Measurements from ENCODE around the gene CAPN5. TPM values are rescaled to one million over a fixed set of nuclear protein-coding genes. Genes with fewer than 3 reads are reported as not detected.

CAPN5 gene
- total RNA-seq, 1 experiment from 2014 or later, result 17.3 TPM

DNA sequence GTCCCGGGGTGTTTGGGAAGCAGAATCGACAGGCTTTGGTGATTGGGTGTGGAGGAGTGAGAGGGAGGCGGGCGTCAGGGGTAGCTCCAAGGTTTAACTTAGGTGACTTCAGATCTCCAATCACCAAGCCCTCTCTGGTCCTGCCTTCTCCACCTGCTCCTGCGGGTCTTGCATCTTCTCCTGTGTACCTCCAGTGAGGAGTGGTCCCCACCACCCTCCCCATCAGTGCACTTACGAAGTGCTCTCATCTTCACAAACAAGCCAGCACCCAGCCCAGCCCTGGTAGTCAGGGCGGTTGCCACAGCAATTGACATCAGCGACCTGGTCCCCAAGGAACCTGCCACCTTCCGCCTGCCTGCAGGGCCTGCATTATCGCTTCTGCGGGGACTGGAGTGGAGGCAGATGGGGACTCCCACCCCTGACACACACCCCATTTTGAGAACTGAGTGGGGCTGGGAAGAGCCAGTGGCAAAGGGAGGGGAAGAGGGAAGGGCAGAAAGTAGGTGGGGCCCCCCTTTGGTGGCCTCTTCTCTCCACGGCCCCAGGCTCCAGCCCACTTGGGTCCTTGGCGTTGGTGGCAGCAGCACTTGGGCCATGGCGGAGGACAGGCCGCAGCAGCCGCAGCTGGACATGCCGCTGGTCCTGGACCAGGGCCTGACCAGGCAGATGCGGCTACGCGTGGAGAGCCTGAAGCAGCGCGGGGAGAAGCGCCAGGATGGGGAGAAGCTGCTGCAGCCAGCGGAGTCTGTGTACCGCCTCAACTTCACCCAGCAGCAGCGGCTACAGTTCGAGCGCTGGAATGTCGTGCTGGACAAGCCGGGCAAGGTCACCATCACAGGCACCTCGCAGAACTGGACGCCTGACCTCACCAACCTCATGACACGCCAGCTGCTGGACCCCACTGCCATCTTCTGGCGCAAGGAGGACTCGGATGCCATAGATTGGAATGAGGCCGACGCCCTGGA lies 35.8 kb downstream of the CAPN5 start, which contains the start of gene OMP:
TSS of gene OMP (plus strand) at position 595 of the 965 bp plus-strand sequence. CDS start at position 595, 0 bp downstream.
- ChIA-PET CTCF (interaction anchor here (0.7 kb wide), 1 partner anchor 11 kb away, joined by 4 read pairs; no protein-coding TSS in a partner anchor), POLR2A (interaction anchor here (0.6 kb wide), 1 partner anchor 55 kb away, joined by 3 read pairs; no protein-coding TSS in a partner anchor)
- H3K36me3 ChIP-seq (ENCODE audit: control insufficient read depth, insufficient read depth, low read length), result no peaks in the 10 kb centered on the region
- H3K4me3 ChIP-seq (ENCODE audit: low read depth in 2 of 2, low read length in 2 of 2), result no peak within 1 kb of the TSS
- TF ChIP-seq, protein P1, sequence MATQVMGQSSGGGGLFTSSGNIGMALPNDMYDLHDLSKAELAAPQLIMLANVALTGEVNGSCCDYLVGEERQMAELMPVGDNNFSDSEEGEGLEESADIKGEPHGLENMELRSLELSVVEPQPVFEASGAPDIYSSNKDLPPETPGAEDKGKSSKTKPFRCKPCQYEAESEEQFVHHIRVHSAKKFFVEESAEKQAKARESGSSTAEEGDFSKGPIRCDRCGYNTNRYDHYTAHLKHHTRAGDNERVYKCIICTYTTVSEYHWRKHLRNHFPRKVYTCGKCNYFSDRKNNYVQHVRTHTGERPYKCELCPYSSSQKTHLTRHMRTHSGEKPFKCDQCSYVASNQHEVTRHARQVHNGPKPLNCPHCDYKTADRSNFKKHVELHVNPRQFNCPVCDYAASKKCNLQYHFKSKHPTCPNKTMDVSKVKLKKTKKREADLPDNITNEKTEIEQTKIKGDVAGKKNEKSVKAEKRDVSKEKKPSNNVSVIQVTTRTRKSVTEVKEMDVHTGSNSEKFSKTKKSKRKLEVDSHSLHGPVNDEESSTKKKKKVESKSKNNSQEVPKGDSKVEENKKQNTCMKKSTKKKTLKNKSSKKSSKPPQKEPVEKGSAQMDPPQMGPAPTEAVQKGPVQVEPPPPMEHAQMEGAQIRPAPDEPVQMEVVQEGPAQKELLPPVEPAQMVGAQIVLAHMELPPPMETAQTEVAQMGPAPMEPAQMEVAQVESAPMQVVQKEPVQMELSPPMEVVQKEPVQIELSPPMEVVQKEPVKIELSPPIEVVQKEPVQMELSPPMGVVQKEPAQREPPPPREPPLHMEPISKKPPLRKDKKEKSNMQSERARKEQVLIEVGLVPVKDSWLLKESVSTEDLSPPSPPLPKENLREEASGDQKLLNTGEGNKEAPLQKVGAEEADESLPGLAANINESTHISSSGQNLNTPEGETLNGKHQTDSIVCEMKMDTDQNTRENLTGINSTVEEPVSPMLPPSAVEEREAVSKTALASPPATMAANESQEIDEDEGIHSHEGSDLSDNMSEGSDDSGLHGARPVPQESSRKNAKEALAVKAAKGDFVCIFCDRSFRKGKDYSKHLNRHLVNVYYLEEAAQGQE (IDR thresholded peaks at IDR 0.05; ENCODE audit: insufficient read depth in 1 of 2, low read depth in 2 of 2, low read length in 1 of 2), result no peak
- TF ChIP-seq, protein P2, sequence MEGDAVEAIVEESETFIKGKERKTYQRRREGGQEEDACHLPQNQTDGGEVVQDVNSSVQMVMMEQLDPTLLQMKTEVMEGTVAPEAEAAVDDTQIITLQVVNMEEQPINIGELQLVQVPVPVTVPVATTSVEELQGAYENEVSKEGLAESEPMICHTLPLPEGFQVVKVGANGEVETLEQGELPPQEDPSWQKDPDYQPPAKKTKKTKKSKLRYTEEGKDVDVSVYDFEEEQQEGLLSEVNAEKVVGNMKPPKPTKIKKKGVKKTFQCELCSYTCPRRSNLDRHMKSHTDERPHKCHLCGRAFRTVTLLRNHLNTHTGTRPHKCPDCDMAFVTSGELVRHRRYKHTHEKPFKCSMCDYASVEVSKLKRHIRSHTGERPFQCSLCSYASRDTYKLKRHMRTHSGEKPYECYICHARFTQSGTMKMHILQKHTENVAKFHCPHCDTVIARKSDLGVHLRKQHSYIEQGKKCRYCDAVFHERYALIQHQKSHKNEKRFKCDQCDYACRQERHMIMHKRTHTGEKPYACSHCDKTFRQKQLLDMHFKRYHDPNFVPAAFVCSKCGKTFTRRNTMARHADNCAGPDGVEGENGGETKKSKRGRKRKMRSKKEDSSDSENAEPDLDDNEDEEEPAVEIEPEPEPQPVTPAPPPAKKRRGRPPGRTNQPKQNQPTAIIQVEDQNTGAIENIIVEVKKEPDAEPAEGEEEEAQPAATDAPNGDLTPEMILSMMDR (IDR thresholded peaks at IDR 0.05), result no peak
- TF ChIP-seq POLR2AphosphoS5 (IDR thresholded peaks at IDR 0.05; ENCODE audit: low read depth, low read length) (no peak), SIN3A (IDR thresholded peaks at IDR 0.05; ENCODE audit: borderline replicate concordance, insufficient read depth, low read depth, low read length) (no peak), TCF7L2 (IDR thresholded peaks at IDR 0.05; ENCODE audit: low read depth, low read length) (no peak)
- in situ Hi-C loops (cut with HindIII; ENCODE audit: low pct_unique_long_range_greater_than_20kb, low sequenced_read_pairs), result no loop called here
- H3K27me3 ChIP-seq (ENCODE audit: control insufficient read depth, insufficient read depth, low read length), result no peaks in the 10 kb centered on the region
- intact Hi-C loops (cut with micrococcal nuclease; ENCODE audit: unreplicated experiment), result no loop called here
- H3K27ac ChIP-seq (ENCODE audit: low read length), result no peak within 1 kb of the TSS
- peaks cover 12% of the 10 kb centered on the region for H3K4me1 ChIP-seq (ENCODE audit: control insufficient read depth, insufficient read depth, low read length)
- no TSS peak for BruUV-seq (replicated peaks)
- H3K9me3 ChIP-seq (ENCODE audit: control insufficient read depth, insufficient read depth, low read depth, low read length), result no peaks in the 10 kb centered on the region
- no peak for ATAC-seq
- DNase-seq (ENCODE audit: low read depth, low spot score), result no peak

DNA sequence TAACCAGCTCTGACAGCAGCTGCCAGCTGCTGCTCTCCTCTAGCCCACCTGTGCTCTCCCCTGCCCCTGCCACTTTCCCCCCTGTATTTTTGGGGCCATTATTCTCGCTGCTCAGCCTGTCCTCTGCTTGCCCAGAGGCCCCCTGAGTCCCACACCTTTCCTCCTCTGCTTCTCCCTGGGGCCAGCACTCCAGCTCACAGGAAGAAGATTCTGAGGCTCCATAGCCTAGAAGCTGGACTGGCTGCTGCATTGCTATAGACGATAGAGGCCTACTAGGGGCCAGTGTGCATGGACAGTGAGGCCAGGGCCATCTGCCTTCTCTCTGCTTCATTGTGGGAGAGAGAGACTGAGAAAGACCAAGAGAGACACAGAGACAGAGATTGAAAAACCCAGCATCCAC lies 36.5 kb downstream of the CAPN5 start:
- DNase-seq (ENCODE audit: low read depth, low spot score), result no peak
- Histone ChIP-seq H3K36me3 (ENCODE audit: control insufficient read depth, insufficient read depth, low read length) (no peaks in the 10 kb centered on the region), H3K4me3 (ENCODE audit: low read depth in 2 of 2, low read length in 2 of 2) (no peak overlapping the region), H3K9me3 (ENCODE audit: control insufficient read depth, insufficient read depth, low read depth, low read length) (no peaks in the 10 kb centered on the region), H3K4me1 (ENCODE audit: control insufficient read depth, insufficient read depth, low read length) (peaks cover 19% of the 10 kb centered on the region), H3K27ac (ENCODE audit: low read length) (no peak overlapping the region), H3K27me3 (ENCODE audit: control insufficient read depth, insufficient read depth, low read length) (no peaks in the 10 kb centered on the region)
- BruUV-seq (replicated peaks), result no TSS peak
- in situ Hi-C loops (cut with HindIII; ENCODE audit: low pct_unique_long_range_greater_than_20kb, low sequenced_read_pairs) (no loop called here), intact Hi-C loops (cut with micrococcal nuclease; ENCODE audit: unreplicated experiment) (no loop called here)
- no peak for ATAC-seq
- TF ChIP-seq POLR2AphosphoS5 (IDR thresholded peaks at IDR 0.05; ENCODE audit: low read depth, low read length) (no peak), TCF7L2 (IDR thresholded peaks at IDR 0.05; ENCODE audit: low read depth, low read length) (no peak), SIN3A (IDR thresholded peaks at IDR 0.05; ENCODE audit: borderline replicate concordance, insufficient read depth, low read depth, low read length) (no peak)
- TF ChIP-seq, protein P1 (IDR thresholded peaks at IDR 0.05; ENCODE audit: insufficient read depth in 1 of 2, low read depth in 2 of 2, low read length in 1 of 2), result no peak
- TF ChIP-seq, protein P2 (IDR thresholded peaks at IDR 0.05), result no peak
- ChIA-PET POLR2A (no interaction called here), CTCF (interaction anchor here (0.7 kb wide), 1 partner anchor 12 kb away, joined by 4 read pairs; no protein-coding TSS in a partner anchor)
